ENCODE results near the gene RGS14.

DNA sequence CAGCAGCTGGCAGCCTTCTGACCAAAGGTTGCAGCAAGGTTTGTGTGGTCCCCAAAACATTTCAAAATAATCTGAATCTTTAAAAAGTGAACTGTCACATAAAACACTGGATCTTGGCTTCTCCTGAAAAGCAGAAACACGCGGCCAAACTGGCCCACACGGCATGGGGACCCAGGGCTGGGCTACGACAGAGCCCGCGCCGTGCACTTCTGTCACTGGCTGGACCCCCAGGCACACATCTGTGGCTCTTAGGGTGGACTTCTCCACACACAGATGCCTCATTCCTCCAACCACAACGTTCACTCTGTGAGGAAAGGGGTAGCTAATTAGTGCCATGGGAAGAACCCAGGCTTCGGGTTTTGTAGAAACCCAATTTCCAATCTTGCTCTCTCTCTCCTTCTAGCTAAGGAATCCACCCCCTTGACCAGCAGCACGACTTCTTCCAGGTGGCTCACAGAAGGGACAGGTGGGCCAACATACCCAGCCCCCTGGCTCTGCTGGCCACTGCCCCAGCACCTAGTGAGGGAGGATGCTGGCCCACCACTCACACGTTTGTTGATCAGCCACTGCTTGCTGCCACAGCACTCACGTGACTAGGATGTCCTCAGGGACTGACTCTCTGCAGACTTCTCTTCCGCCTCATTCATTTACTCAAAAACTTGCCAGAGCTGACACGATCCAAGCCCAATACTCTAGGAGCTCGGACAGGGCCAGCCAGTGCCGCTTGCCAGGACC, 24.1 kb upstream of the RGS14 start:
- TF ChIP-seq, protein P1, sequence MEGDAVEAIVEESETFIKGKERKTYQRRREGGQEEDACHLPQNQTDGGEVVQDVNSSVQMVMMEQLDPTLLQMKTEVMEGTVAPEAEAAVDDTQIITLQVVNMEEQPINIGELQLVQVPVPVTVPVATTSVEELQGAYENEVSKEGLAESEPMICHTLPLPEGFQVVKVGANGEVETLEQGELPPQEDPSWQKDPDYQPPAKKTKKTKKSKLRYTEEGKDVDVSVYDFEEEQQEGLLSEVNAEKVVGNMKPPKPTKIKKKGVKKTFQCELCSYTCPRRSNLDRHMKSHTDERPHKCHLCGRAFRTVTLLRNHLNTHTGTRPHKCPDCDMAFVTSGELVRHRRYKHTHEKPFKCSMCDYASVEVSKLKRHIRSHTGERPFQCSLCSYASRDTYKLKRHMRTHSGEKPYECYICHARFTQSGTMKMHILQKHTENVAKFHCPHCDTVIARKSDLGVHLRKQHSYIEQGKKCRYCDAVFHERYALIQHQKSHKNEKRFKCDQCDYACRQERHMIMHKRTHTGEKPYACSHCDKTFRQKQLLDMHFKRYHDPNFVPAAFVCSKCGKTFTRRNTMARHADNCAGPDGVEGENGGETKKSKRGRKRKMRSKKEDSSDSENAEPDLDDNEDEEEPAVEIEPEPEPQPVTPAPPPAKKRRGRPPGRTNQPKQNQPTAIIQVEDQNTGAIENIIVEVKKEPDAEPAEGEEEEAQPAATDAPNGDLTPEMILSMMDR (conservative IDR thresholded peaks at IDR 0.05) = no peak
- TF ChIP-seq ZFX (IDR thresholded peaks at IDR 0.05) = no peak

Measured in C4-2B (cell line).